ENCODE results near the gene FGD2. TPM values are rescaled to one million over a fixed set of nuclear protein-coding genes. Genes with fewer than 3 reads are reported as not detected.

The FGD2 gene
- total RNA-seq (2022), result 0.19 and 1.0 TPM in 2 replicates
- percentile 11 among the genes with signal in this experiment for Bru-seq, nascent RNA
- percentile 15 among the genes with signal in this experiment for BruChase-seq, experiment 1, labeled RNA remaining after a 6-hour chase
- percentile 7 among the genes with signal in this experiment for BruChase-seq, experiment 2, labeled RNA remaining after a 2-hour chase
- long read RNA-seq, partial matches to known transcripts, result 1 of 1 reads
- long read RNA-seq, other reads (novel, unspliced or antisense), result 0 of 1 reads

- BruUV-seq (replicated peaks), result no TSS peak
- H3K9me3 Mint-ChIP-seq (ENCODE audit: low read depth, unreplicated experiment), result no peaks in the 10 kb centered on the region
- CTCF ChIA-PET, result interaction anchor here (2.3 kb wide), 1 partner anchor 13 kb away, joined by 14 read pairs; no protein-coding TSS in a partner anchor
- no peak for DNase-seq
- peaks cover 58% of the 10 kb centered on the region for H3K27me3 Mint-ChIP-seq (ENCODE audit: unreplicated experiment)
- H3K4me1 Mint-ChIP-seq (ENCODE audit: low read depth, unreplicated experiment), result no peaks in the 10 kb centered on the region
- H3K27ac Mint-ChIP-seq (ENCODE audit: unreplicated experiment), result no peak within 1 kb of the TSS
- H3K4me3 Mint-ChIP-seq (ENCODE audit: low read depth, unreplicated experiment), result no peak within 1 kb of the TSS
- intact Hi-C loops (cut with micrococcal nuclease; ENCODE audit: unreplicated experiment), result no loop called here
- no peak for TF ChIP-seq CTCF (IDR thresholded peaks at IDR 0.05; ENCODE audit: unreplicated experiment)
- H3K36me3 Mint-ChIP-seq (ENCODE audit: insufficient read depth, unreplicated experiment), result no peaks in the 10 kb centered on the region
Measured at GRCh38 chr6:37005061-37005810, at the start of gene FGD2. Gene FGD2 (plus strand): TSS chr6:37005655. CDS start chr6:37005818, 163 bp downstream.

GRCh38 chr6:36955671-36956445 is 49.6 kb upstream of the FGD2 start:
- Mint-ChIP-seq H3K4me1 (ENCODE audit: low read depth, unreplicated experiment) (peaks cover 35% of the 10 kb centered on the region), H3K27me3 (ENCODE audit: unreplicated experiment) (no peaks in the 10 kb centered on the region), H3K36me3 (ENCODE audit: insufficient read depth, unreplicated experiment) (no peaks in the 10 kb centered on the region), H3K9me3 (ENCODE audit: low read depth, unreplicated experiment) (no peaks in the 10 kb centered on the region), H3K27ac (ENCODE audit: unreplicated experiment) (no peak overlapping the region), H3K4me3 (ENCODE audit: low read depth, unreplicated experiment) (no peak overlapping the region)
- CTCF ChIA-PET, result interaction anchor here (1.0 to 1.4 kb wide), 2 partner anchors 9 to 42 kb away, joined by 3 to 6 read pairs; no protein-coding TSS in a partner anchor
- BruUV-seq (replicated peaks), result no TSS peak
- DNase-seq, result no peak
- intact Hi-C loops (cut with micrococcal nuclease; ENCODE audit: unreplicated experiment), result no loop called here
- TF ChIP-seq CTCF (IDR thresholded peaks at IDR 0.05; ENCODE audit: unreplicated experiment), result no peak

GRCh38 chr6:36956446-36956820 is 49.0 kb upstream of the FGD2 start:
- no peak for TF ChIP-seq CTCF (IDR thresholded peaks at IDR 0.05; ENCODE audit: unreplicated experiment)
- Mint-ChIP-seq H3K4me1 (ENCODE audit: low read depth, unreplicated experiment) (peaks cover 40% of the 10 kb centered on the region), H3K27ac (ENCODE audit: unreplicated experiment) (no peak overlapping the region), H3K9me3 (ENCODE audit: low read depth, unreplicated experiment) (no peaks in the 10 kb centered on the region), H3K36me3 (ENCODE audit: insufficient read depth, unreplicated experiment) (no peaks in the 10 kb centered on the region), H3K27me3 (ENCODE audit: unreplicated experiment) (no peaks in the 10 kb centered on the region), H3K4me3 (ENCODE audit: low read depth, unreplicated experiment) (no peak overlapping the region)
- no TSS peak for BruUV-seq (replicated peaks)
- intact Hi-C loops (cut with micrococcal nuclease; ENCODE audit: unreplicated experiment), result no loop called here
- no peak for DNase-seq
- CTCF ChIA-PET, result interaction anchor here (1.0 to 1.4 kb wide), 2 partner anchors 8 to 42 kb away, joined by 3 to 6 read pairs; no protein-coding TSS in a partner anchor

GRCh38 chr6:36957773-36958271 is 47.6 kb upstream of the FGD2 start:
- CTCF ChIA-PET, result no interaction called here
- Mint-ChIP-seq H3K36me3 (ENCODE audit: insufficient read depth, unreplicated experiment) (peaks cover 8% of the 10 kb centered on the region), H3K27ac (ENCODE audit: unreplicated experiment) (no peak overlapping the region), H3K4me3 (ENCODE audit: low read depth, unreplicated experiment) (no peak overlapping the region), H3K9me3 (ENCODE audit: low read depth, unreplicated experiment) (no peaks in the 10 kb centered on the region), H3K4me1 (ENCODE audit: low read depth, unreplicated experiment) (peaks cover 44% of the 10 kb centered on the region), H3K27me3 (ENCODE audit: unreplicated experiment) (no peaks in the 10 kb centered on the region)
- intact Hi-C loops (cut with micrococcal nuclease; ENCODE audit: unreplicated experiment), result no loop called here
- BruUV-seq (replicated peaks), result no TSS peak
- DNase-seq, result no peak
- TF ChIP-seq CTCF (IDR thresholded peaks at IDR 0.05; ENCODE audit: unreplicated experiment), result no peak
